ENCODE data around the gene CREB5.

CREB5 gene

GRCh38 chr7:28681693-28682310 lies 269.5 kb downstream of the CREB5 start:
- H3K4me1 ChIP-seq (ENCODE audit: insufficient read depth, low read length, poor library complexity, severe bottlenecking): peaks cover 9% of the 10 kb centered on the region

GRCh38 chr7:28682801-28683200 lies 270.5 kb downstream of the CREB5 start:
- H3K27me3 ChIP-seq (ENCODE audit: insufficient read depth, low read length, poor library complexity, severe bottlenecking): no peaks in the 10 kb centered on the region
- no peak for TF ChIP-seq EZH2phosphoT487 (IDR thresholded peaks at IDR 0.05; ENCODE audit: borderline replicate concordance)
- no peak for TF ChIP-seq CTCF (conservative IDR thresholded peaks at IDR 0.05; ENCODE audit: low read length)
- H4K20me1 ChIP-seq (ENCODE audit: insufficient read depth, low read length, poor library complexity, severe bottlenecking): no peaks in the 10 kb centered on the region

More at GRCh38 chr7:28681693-28682310, 269.5 kb downstream of the CREB5 start:
- H4K20me1 ChIP-seq (ENCODE audit: insufficient read depth, low read length, poor library complexity, severe bottlenecking): no peaks in the 10 kb centered on the region
- no peaks in the 10 kb centered on the region for H3K9me2 ChIP-seq (replicated peaks; ENCODE audit: low read depth, low read length)
- no peak overlapping the region for H3K9ac ChIP-seq (ENCODE audit: low read depth, low read length, poor library complexity, severe bottlenecking)
- no peak overlapping the region for H3K4me2 ChIP-seq (ENCODE audit: low read depth, low read length, poor library complexity, severe bottlenecking)
- no peaks in the 10 kb centered on the region for H3K27me3 ChIP-seq (ENCODE audit: insufficient read depth, low read length, poor library complexity, severe bottlenecking)
- no peaks in the 10 kb centered on the region for H3F3A ChIP-seq (ENCODE audit: low read depth)
- no peaks in the 10 kb centered on the region for H3K79me2 ChIP-seq (ENCODE audit: insufficient read depth, low read length)
- H3K36me3 ChIP-seq (ENCODE audit: insufficient read depth, low read length): no peaks in the 10 kb centered on the region
- TF ChIP-seq EZH2phosphoT487 (IDR thresholded peaks at IDR 0.05; ENCODE audit: borderline replicate concordance) (no peak), CTCF (conservative IDR thresholded peaks at IDR 0.05; ENCODE audit: low read length) (no peak)
- H2AFZ ChIP-seq (ENCODE audit: low read length): no peak overlapping the region
- no peak overlapping the region for H3K4me3 ChIP-seq (ENCODE audit: low read length, poor library complexity, severe bottlenecking)
- no peaks in the 10 kb centered on the region for H3K9me3 ChIP-seq (ENCODE audit: insufficient read depth, low read depth, low read length)

GRCh38 chr7:28684650-28685241 lies 272.4 kb downstream of the CREB5 start:
- Histone ChIP-seq H3K27me3 (ENCODE audit: insufficient read depth, low read length, poor library complexity, severe bottlenecking) (no peaks in the 10 kb centered on the region), H3K9ac (ENCODE audit: low read depth, low read length, poor library complexity, severe bottlenecking) (no peak overlapping the region), H3F3A (ENCODE audit: low read depth) (no peaks in the 10 kb centered on the region), H3K4me1 (ENCODE audit: insufficient read depth, low read length, poor library complexity, severe bottlenecking) (peaks cover 20% of the 10 kb centered on the region), H3K36me3 (ENCODE audit: insufficient read depth, low read length) (no peaks in the 10 kb centered on the region), H3K4me3 (ENCODE audit: low read length, poor library complexity, severe bottlenecking) (no peak overlapping the region), H3K4me2 (ENCODE audit: low read depth, low read length, poor library complexity, severe bottlenecking) (no peak overlapping the region), H3K9me2 (replicated peaks; ENCODE audit: low read depth, low read length) (no peaks in the 10 kb centered on the region), H4K20me1 (ENCODE audit: insufficient read depth, low read length, poor library complexity, severe bottlenecking) (no peaks in the 10 kb centered on the region), H3K9me3 (ENCODE audit: insufficient read depth, low read depth, low read length) (no peaks in the 10 kb centered on the region), H2AFZ (ENCODE audit: low read length) (no peak overlapping the region), H3K79me2 (ENCODE audit: insufficient read depth, low read length) (no peaks in the 10 kb centered on the region)
- TF ChIP-seq CTCF (conservative IDR thresholded peaks at IDR 0.05; ENCODE audit: low read length) (no peak), EZH2phosphoT487 (IDR thresholded peaks at IDR 0.05; ENCODE audit: borderline replicate concordance) (no peak)

More at GRCh38 chr7:28682801-28683200, 270.5 kb downstream of the CREB5 start:
- Histone ChIP-seq H3K36me3 (ENCODE audit: insufficient read depth, low read length) (no peaks in the 10 kb centered on the region), H3K4me3 (ENCODE audit: low read length, poor library complexity, severe bottlenecking) (no peak overlapping the region), H3F3A (ENCODE audit: low read depth) (no peaks in the 10 kb centered on the region), H3K9ac (ENCODE audit: low read depth, low read length, poor library complexity, severe bottlenecking) (no peak overlapping the region), H2AFZ (ENCODE audit: low read length) (no peak overlapping the region), H3K79me2 (ENCODE audit: insufficient read depth, low read length) (no peaks in the 10 kb centered on the region), H3K4me1 (ENCODE audit: insufficient read depth, low read length, poor library complexity, severe bottlenecking) (peaks cover 19% of the 10 kb centered on the region), H3K9me3 (ENCODE audit: insufficient read depth, low read depth, low read length) (no peaks in the 10 kb centered on the region), H3K9me2 (replicated peaks; ENCODE audit: low read depth, low read length) (no peaks in the 10 kb centered on the region), H3K4me2 (ENCODE audit: low read depth, low read length, poor library complexity, severe bottlenecking) (no peak overlapping the region)

Measured in Loucy (cell line).